Endothelial cell of umbilical vein (primary cell): Measurements from ENCODE around the gene CLPSL2. TPM values are rescaled to one million over a fixed set of nuclear protein-coding genes. Genes with fewer than 3 reads are reported as not detected.

Experiments
- BruUV-seq: library from RNA; stranded (reverse); fragments of 400-500 nt; replicated peaks from 2 replicates; lab custom pipeline; 2021; lab: Mats Ljungman, UMichigan
- CTCF ChIA-PET: fragments of 300-600, 350-600 bp; sonication (Branson Sonifier 250); formaldehyde crosslinking; loops from one replicate; lab custom pipeline; 2021; ENCODE audit warnings: antibody characterized with exemption, inconsistent platforms; lab: Charles Lee
- POLR2A ChIA-PET: fragments of 300-600, 350-600 bp; sonication (Branson Sonifier 250); formaldehyde crosslinking; loops from one replicate; lab custom pipeline; 2021; ENCODE audit warnings: antibody characterized with exemption, inconsistent platforms; lab: Charles Lee
- DNase-seq: peaks from one replicate; pipeline ENCODE4 v3.0.0-alpha.2; 2011; ENCODE audit warnings: low read depth, low spot score
- FAIRE-seq: peaks from 2 replicates; lab custom pipeline; 2011; peaks lifted over from hg19 to GRCh38; lab: Jason Lieb, UNC
- H2AFZ ChIP-seq: 2 replicates; pipeline ENCODE4 v1.6.0; 2012; ENCODE audit warnings: low read depth, low read length, control low read depth, inconsistent platforms
- H3K27ac ChIP-seq: 2 replicates; pipeline ENCODE4 v1.5.1; 2011; ENCODE audit warnings: low read depth, mild to moderate bottlenecking, control low read depth, low read length, moderate library complexity; ENCODE audit not compliant: insufficient read depth
- H3K27me3 ChIP-seq, 2 experiments: 2 replicates each; pipeline versions ENCODE4 v1.6.0 to v1.6.1; 2011; ENCODE audit warnings: low read length in 2 of 2, mixed read lengths in 1 of 2; ENCODE audit not compliant: control insufficient read depth in 2 of 2, insufficient read depth in 2 of 2
- H3K36me3 ChIP-seq, 2 experiments: 2 replicates in 1 of 2; 3 replicates in 1 of 2; pipeline ENCODE4 v1.5.1; 2011; ENCODE audit warnings: low read length in 2 of 2, mild to moderate bottlenecking in 1 of 2, moderate library complexity in 1 of 2; ENCODE audit not compliant: control insufficient read depth in 2 of 2, insufficient read depth in 2 of 2; ENCODE audit errors: extremely low read depth in 1 of 2
- H3K4me1 ChIP-seq: 3 replicates; pipeline ENCODE4 v1.5.1; 2011; ENCODE audit warnings: mild to moderate bottlenecking, low read length; ENCODE audit not compliant: control insufficient read depth, insufficient read depth; ENCODE audit errors: extremely low read depth
- H3K4me2 ChIP-seq: 2 replicates; pipeline ENCODE4 v1.6.1; 2011; ENCODE audit warnings: low read length, control low read depth, mixed read lengths; ENCODE audit not compliant: insufficient read depth
- H3K4me3 ChIP-seq, 3 experiments: fragments of 200-600 bp in 1 of 3; sonication (generic), shearing (Covaris generic) in 1 of 3; replicated peaks in 1 of 3; 2 replicates each; pipeline ENCODE4 v1.5.1; 2011 to 2016; ENCODE audit warnings: control low read depth in 3 of 3, low read length in 3 of 3, mild to moderate bottlenecking in 2 of 3, inconsistent platforms in 1 of 3, low read depth in 1 of 3, moderate library complexity in 1 of 3; ENCODE audit not compliant: insufficient read depth in 1 of 3
- H3K79me2 ChIP-seq: 2 replicates; pipeline ENCODE4 v1.6.0; 2012; ENCODE audit warnings: low read length, inconsistent platforms; ENCODE audit not compliant: control insufficient read depth, insufficient read depth
- H3K9ac ChIP-seq: replicated peaks from 2 replicates; pipeline ENCODE3; 2011; ENCODE audit warnings: low read length, control low read depth; ENCODE audit not compliant: insufficient read depth; ENCODE audit errors: extremely low read depth
- H3K9me1 ChIP-seq: replicated peaks from 3 replicates; pipeline ENCODE4 v1.6.0; 2011; ENCODE audit warnings: mild to moderate bottlenecking, low read length; ENCODE audit not compliant: control insufficient read depth, insufficient read depth; ENCODE audit errors: extremely low read depth
- H3K9me3 ChIP-seq: replicated peaks from 2 replicates; pipeline ENCODE4 v1.5.1; 2012; ENCODE audit warnings: low read length, inconsistent platforms; ENCODE audit not compliant: control insufficient read depth, insufficient read depth
- H4K20me1 ChIP-seq: replicated peaks from 2 replicates; pipeline ENCODE3; 2011; ENCODE audit warnings: mild to moderate bottlenecking, low read length; ENCODE audit not compliant: control insufficient read depth, insufficient read depth; ENCODE audit errors: extremely low read depth
- EZH2 ChIP-seq: IDR thresholded peaks from 2 replicates; pipeline ENCODE4 v1.6.1; 2012; ENCODE audit warnings: borderline replicate concordance, low read depth, mild to moderate bottlenecking, moderate library complexity, low read length, inconsistent platforms; ENCODE audit not compliant: severe bottlenecking
- FOS ChIP-seq: IDR thresholded peaks from 2 replicates; pipeline ENCODE4 v1.6.1; 2011; ENCODE audit warnings: mild to moderate bottlenecking, low read length, moderate library complexity, borderline replicate concordance; ENCODE audit not compliant: insufficient read depth
- GATA2 ChIP-seq: IDR thresholded peaks from 2 replicates; pipeline ENCODE4 v1.7.0; 2011; ENCODE audit warnings: low read depth, mild to moderate bottlenecking, moderate library complexity, mixed read lengths, low read length; ENCODE audit not compliant: insufficient read length, insufficient read depth
- JUN ChIP-seq: IDR thresholded peaks from 2 replicates; pipeline ENCODE4 v1.6.1; 2011; ENCODE audit warnings: borderline replicate concordance, low read depth; ENCODE audit not compliant: insufficient read length, insufficient read depth
- MYC ChIP-seq: IDR thresholded peaks from one replicate; pipeline ENCODE4 v1.6.1; 2011; ENCODE audit warnings: mild to moderate bottlenecking, low read depth, low read length
- POLR2A ChIP-seq: IDR thresholded peaks from 2 replicates; pipeline ENCODE4 v1.6.1; 2012; ENCODE audit warnings: low read depth, mild to moderate bottlenecking, control low read depth, low read length
- POLR2AphosphoS5 ChIP-seq: IDR thresholded peaks from 2 replicates; pipeline ENCODE4 v1.6.1; 2012; ENCODE audit warnings: low read depth, mild to moderate bottlenecking, control low read depth, low read length, moderate library complexity; ENCODE audit not compliant: insufficient read depth
- dilution Hi-C: fragments of 300-500 bp; cut with MboI; formaldehyde crosslinking; loops from one replicate; pipeline ENCODE4 v1.15.0; 2019; ENCODE audit warnings: low sequenced_read_pairs; ENCODE audit not compliant: extremely low pct_ligation_motif_present
- intact Hi-C: fragments of 100-400 bp; cut with micrococcal nuclease; formaldehyde crosslinking; loops from one replicate; pipeline ENCODE4 v1.10.0; 2022
- polyA plus RNA-seq, 4 experiments: library from polyadenylated mRNA; depleted of rRNA in 3 of 4; stranded (reverse) in 3 of 4; unstranded in 1 of 4; fragments of >200 nt; gene quantifications; 2 replicates each; pipeline versions ENCODE4 v1.2.1 to v1.2.3, GENCODE V29; 2011 to 2012; ENCODE audit warnings: missing spikeins in 1 of 4
- total RNA-seq: library from RNA; stranded (reverse); gene quantifications from 2 replicates; pipeline ENCODE4 v1.2.3, GENCODE V29; 2021
- TF ChIP-seq, protein P1 (sequence below): IDR thresholded peaks from 2 replicates; pipeline ENCODE4 v1.6.1; 2011; ENCODE audit not compliant: insufficient read depth, insufficient read length

CLPSL2 gene
- total and polyA plus RNA-seq, 2 donors (not counting 3 experiments of a cell fraction or from before 2014, with no cell fraction given): not detected

DNA sequence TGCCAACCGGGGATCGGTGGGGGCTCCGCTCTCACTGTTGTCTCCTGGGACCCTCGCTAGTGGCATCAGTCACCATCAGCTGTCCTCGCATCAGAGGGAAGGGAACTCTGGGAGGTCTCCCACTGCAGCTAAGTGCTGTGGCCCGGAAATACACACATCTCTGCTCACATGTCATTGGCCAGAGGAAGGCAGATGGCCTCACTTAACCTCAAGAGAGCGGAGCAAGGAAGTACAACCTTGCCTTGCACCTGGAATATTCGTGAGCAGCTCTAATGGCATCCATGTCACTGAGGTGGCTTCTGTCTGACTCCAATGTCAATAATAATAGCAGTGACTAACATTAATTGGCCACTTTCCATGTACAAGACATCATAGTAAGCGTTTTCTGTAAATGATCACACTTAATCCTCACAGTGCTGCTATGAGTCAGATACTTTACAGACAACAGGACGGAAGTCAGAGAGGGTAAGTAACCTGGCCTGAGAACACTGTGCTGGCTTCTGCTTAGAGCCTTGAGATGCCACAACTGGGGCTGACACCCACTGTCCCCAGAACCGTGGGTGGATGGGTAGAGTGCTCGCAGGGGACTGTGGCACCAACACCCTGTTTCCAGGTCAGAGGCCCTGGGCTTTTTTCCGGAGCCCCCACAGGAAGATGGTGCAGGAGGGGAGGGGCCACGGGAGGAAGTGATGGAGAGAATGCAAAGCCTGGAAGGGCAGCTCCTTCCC is 34.7 kb downstream of the CLPSL2 start:
- Histone ChIP-seq H3K4me1 (peaks cover 11% of the 10 kb centered on the region), H3K9me1 (no peaks in the 10 kb centered on the region), H3K79me2 (no peaks in the 10 kb centered on the region), H3K27ac (peak overlapping the region; percentile 52), H3K9me3 (no peaks in the 10 kb centered on the region), H4K20me1 (no peaks in the 10 kb centered on the region), H3K4me2 (peak overlapping the region; percentile 20), H3K9ac (no peak overlapping the region), H2AFZ (peak overlapping the region; percentile 58), H3K36me3 (no peaks in the 10 kb centered on the region), H3K4me3 (no peak overlapping the region), H3K27me3 (peaks cover 0 to 1% of the 10 kb centered on the region in 2 experiments)
- ChIA-PET POLR2A (no interaction called here), CTCF (no interaction called here)
- BruUV-seq: no TSS peak
- FAIRE-seq (peak; percentile 90), DNase-seq (peak; percentile 55)
- dilution Hi-C loops: no loop called here
- intact Hi-C loops: no loop called here
- no peak for TF ChIP-seq POLR2AphosphoS5
- TF ChIP-seq FOS: peak; percentile 85
- peak; percentile 38 for TF ChIP-seq JUN
- TF ChIP-seq GATA2: no peak

DNA sequence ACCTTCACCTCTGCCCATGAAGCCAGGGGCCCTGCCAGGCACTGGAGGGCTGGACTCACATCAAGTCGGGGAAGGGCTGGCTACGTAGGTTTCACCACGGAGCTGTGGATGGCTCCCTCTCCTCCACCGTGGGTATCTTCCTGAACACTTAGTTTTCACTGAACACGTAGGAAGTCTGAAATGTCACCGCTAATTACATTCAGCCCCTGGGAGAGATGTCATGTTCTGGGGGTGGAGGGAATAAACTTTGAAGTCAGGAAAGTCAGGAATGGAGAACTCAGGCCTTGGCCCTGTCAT is 35.2 kb downstream of the CLPSL2 start:
- no peak for DNase-seq
- Histone ChIP-seq H4K20me1 (no peaks in the 10 kb centered on the region), H3K27me3 (no peaks in the 10 kb centered on the region), H3K27ac (peak overlapping the region; percentile 52), H3K9me1 (no peaks in the 10 kb centered on the region), H3K4me3 (no peak overlapping the region), H3K9ac (no peak overlapping the region), H3K79me2 (no peaks in the 10 kb centered on the region), H3K4me1 (peaks cover 11% of the 10 kb centered on the region), H3K4me2 (peak overlapping the region; percentile 20), H2AFZ (peak overlapping the region; percentile 58), H3K36me3 (no peaks in the 10 kb centered on the region), H3K9me3 (no peaks in the 10 kb centered on the region)
- dilution Hi-C loops (no loop called here), intact Hi-C loops (no loop called here)
- POLR2A ChIA-PET: no interaction called here
- CTCF ChIA-PET: no interaction called here
- TF ChIP-seq MYC: no peak
- TF ChIP-seq POLR2A: no peak
- no peak for TF ChIP-seq EZH2
- TF ChIP-seq, protein P1, sequence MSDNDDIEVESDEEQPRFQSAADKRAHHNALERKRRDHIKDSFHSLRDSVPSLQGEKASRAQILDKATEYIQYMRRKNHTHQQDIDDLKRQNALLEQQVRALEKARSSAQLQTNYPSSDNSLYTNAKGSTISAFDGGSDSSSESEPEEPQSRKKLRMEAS: no peak
- FAIRE-seq: no peak
- BruUV-seq: no TSS peak
